ENCODE measurements around the gene FNIP1.

The FNIP1 gene

DNA sequence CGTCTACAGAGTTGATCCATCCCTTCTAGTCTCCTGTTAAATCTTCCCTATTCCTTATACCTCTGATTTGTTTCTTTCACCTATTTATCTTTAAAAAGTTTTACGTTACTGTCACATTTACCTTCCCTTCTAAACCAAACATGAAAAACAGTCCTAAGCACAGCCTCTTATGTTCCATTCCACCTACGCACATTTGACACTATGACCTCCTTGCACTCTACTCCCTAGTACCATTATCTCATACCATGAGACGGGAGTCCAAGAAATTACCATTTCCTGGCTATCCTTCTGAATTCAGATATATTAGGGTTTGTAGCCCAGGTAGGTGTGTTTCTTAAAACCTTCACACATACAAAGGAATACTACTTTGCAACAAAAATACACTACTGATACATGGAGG lies 25.1 kb downstream of the FNIP1 start:
- Histone ChIP-seq H3K27ac (no peak overlapping the region), H3K9me3 (peaks cover 26% of the 10 kb centered on the region), H3K4me1 (peaks cover 25% of the 10 kb centered on the region), H4K20me1 (peaks cover 88% of the 10 kb centered on the region), H3K36me3 (peaks cover 19% of the 10 kb centered on the region), H3K27me3 (no peaks in the 10 kb centered on the region), H3K9ac (no peak overlapping the region), H3K4me2 (no peak overlapping the region), H3K4me3 (no peak overlapping the region)
- TF ChIP-seq Cebpa-rat (IDR thresholded peaks at IDR 0.05), result no peak

DNA sequence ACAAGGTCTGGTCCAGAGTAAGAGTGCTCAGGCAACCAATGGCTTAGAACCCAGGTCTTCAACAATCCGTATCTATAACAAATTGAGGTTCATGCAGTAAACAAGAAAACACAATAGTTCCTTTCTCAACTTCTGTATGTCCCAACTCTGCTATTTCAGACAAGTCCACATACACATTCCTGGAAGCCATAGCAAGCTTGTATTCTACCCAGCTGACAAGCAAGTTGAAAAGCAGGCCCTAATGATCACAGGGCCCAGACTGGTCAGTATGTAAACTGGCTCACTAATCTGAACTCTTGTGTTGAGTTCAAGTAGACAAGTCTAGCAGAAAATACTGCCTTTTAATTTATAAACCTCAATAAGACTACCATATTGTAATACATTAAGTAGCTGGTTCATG lies 26.9 kb downstream of the FNIP1 start:
- Histone ChIP-seq H3K9me3 (peaks cover 30% of the 10 kb centered on the region), H3K9ac (no peak overlapping the region; the same call in 1 of the 2 replicates), H3K4me1 (peaks cover 25% of the 10 kb centered on the region), H3K4me2 (peak overlapping the region; percentile 60), H3K27ac (peak overlapping the region; percentile 7; the same call in 1 of the 2 replicates), H3K27me3 (no peaks in the 10 kb centered on the region), H3K4me3 (no peak overlapping the region), H4K20me1 (peaks cover 80% of the 10 kb centered on the region), H3K36me3 (peaks cover 19% of the 10 kb centered on the region)
- TF ChIP-seq Cebpa-rat (IDR thresholded peaks at IDR 0.05), result no peak

DNA sequence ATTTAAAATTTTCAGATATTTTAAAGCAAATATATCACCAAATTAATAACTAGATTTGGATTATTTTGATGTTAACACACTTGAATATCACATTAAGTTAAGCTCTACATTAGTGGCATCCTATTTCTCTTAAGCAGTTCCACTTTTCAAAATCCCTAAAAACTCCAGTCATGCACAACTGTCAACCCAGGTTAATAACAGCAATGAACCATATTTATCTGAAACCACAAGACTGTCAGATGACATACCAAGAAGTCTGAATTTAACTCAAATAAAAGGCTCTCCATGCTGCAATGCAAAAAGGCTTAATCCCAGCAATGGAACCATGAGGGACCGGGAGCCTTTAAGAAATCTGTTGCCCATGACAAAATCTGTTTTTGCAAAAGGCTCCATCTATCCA lies 27.5 kb downstream of the FNIP1 start:
- H3K27me3 ChIP-seq, result no peaks in the 10 kb centered on the region

DNA sequence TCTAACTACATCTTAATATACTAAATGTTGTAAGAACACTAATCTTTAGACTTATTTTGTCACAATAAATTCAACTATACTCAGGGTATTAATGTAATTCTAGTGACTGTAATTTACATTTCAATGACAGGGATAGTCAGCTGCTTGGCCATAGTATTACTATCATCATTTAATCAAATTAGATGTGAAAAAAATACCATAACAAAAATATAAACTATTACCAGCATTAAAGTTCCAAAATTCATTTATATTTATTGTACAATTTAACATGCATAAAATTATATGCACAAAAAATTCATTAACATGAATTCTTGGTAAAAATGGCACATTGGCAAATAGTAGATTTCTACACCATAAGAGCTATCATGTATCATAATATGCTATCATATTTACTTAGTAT lies 28.9 kb downstream of the FNIP1 start:
- Histone ChIP-seq H4K20me1 (peaks cover 72% of the 10 kb centered on the region), H3K9me3 (peaks cover 47% of the 10 kb centered on the region), H3K9ac (no peak overlapping the region), H3K27me3 (no peaks in the 10 kb centered on the region), H3K4me3 (no peak overlapping the region), H3K36me3 (peaks cover 34% of the 10 kb centered on the region), H3K4me2 (no peak overlapping the region), H3K27ac (no peak overlapping the region), H3K4me1 (peaks cover 25% of the 10 kb centered on the region)
- no peak for TF ChIP-seq Cebpa-rat (IDR thresholded peaks at IDR 0.05)

More for the DNA sequence above, 27.5 kb downstream of the FNIP1 start:
- Histone ChIP-seq H3K4me2 (peak overlapping the region; percentile 60), H3K9ac (no peak overlapping the region; the same call in 1 of the 2 replicates), H3K9me3 (peaks cover 36% of the 10 kb centered on the region), H3K4me1 (peaks cover 25% of the 10 kb centered on the region), H3K36me3 (peaks cover 25% of the 10 kb centered on the region), H3K4me3 (no peak overlapping the region), H3K27ac (no peak overlapping the region), H4K20me1 (peaks cover 75% of the 10 kb centered on the region)
- TF ChIP-seq Cebpa-rat (IDR thresholded peaks at IDR 0.05), result no peak

DNA sequence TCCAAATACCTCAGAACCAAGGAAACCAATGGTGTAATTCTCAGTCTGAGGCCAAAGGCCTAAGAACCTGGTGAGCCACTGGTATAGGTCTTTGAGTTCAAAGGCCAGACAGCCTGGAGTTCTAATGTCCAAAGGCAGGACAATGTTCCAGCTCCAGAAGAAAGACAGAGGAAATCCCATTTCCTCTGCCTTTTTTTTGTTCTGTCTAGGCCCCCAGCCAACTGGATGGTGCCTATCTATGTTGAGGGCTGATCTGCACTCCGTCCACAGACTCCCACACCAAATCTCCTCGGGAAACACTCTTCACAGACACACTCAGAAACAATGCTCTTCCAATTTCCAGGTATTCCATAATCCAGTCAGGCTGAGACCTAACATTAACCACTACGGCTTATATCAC lies 30.1 kb downstream of the FNIP1 start:
- H3K36me3 ChIP-seq, result peaks cover 42% of the 10 kb centered on the region
- peaks cover 23% of the 10 kb centered on the region for H3K4me1 ChIP-seq
- peaks cover 54% of the 10 kb centered on the region for H3K9me3 ChIP-seq
- no peaks in the 10 kb centered on the region for H3K27me3 ChIP-seq
- H3K4me3 ChIP-seq, result no peak overlapping the region
- H3K9ac ChIP-seq, result no peak overlapping the region
- no peak for TF ChIP-seq Cebpa-rat (IDR thresholded peaks at IDR 0.05)
- H3K27ac ChIP-seq, result no peak overlapping the region
- no peak overlapping the region for H3K4me2 ChIP-seq
- peaks cover 72% of the 10 kb centered on the region for H4K20me1 ChIP-seq

DNA sequence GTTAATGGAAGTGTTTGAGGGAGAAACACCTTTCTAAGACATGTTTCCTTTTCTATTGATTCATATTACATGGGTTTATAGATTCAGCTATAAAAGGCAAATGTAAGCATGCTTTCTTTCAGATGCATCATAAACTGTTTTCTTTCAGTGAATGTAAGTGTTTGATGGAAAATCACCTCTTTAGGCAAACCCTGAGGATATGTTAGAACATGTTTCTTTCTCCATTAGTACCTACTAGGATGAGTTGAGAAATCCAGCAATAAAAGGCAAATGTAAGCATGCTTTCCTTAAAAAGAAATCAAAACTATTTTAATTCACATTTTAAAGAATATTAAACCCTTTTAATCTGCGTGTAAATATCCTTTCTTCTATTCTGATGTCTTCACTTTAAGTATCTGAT lies 31.6 kb downstream of the FNIP1 start:
- H4K20me1 ChIP-seq, result peaks cover 61% of the 10 kb centered on the region
- H3K27ac ChIP-seq, result no peak overlapping the region
- peaks cover 57% of the 10 kb centered on the region for H3K9me3 ChIP-seq
- H3K27me3 ChIP-seq, result no peaks in the 10 kb centered on the region
- H3K4me3 ChIP-seq, result no peak overlapping the region
- TF ChIP-seq Cebpa-rat (IDR thresholded peaks at IDR 0.05), result no peak
- peaks cover 11% of the 10 kb centered on the region for H3K4me1 ChIP-seq
- no peak overlapping the region for H3K4me2 ChIP-seq
- peaks cover 42% of the 10 kb centered on the region for H3K36me3 ChIP-seq
- H3K9ac ChIP-seq, result no peak overlapping the region

DNA sequence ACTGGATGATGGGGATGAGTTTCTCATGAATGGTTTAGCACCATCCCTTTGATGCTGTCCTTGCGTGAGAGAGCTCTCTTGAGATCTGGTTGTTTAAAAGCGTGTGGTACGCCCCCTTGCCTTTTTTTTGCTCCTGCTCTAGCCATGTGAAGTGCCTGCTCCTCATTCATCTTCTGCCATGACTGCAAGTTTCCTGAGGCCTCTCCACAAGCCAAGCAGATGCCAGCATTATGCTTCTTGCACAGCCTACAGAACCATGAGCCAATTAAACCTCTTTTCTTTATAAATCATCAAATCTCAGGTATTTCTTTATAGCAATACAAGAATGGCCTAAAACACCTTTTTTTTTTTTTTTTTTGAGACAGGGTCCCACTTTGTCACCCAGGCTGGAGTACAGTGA lies 32.8 kb downstream of the FNIP1 start:
- Histone ChIP-seq H3K9me3 (peaks cover 57% of the 10 kb centered on the region), H4K20me1 (peaks cover 62% of the 10 kb centered on the region), H3K9ac (no peak overlapping the region), H3K27ac (no peak overlapping the region), H3K4me3 (no peak overlapping the region), H3K4me2 (no peak overlapping the region), H3K27me3 (no peaks in the 10 kb centered on the region), H3K4me1 (peaks cover 9% of the 10 kb centered on the region), H3K36me3 (peaks cover 46% of the 10 kb centered on the region)
- no peak for TF ChIP-seq Cebpa-rat (IDR thresholded peaks at IDR 0.05)

DNA sequence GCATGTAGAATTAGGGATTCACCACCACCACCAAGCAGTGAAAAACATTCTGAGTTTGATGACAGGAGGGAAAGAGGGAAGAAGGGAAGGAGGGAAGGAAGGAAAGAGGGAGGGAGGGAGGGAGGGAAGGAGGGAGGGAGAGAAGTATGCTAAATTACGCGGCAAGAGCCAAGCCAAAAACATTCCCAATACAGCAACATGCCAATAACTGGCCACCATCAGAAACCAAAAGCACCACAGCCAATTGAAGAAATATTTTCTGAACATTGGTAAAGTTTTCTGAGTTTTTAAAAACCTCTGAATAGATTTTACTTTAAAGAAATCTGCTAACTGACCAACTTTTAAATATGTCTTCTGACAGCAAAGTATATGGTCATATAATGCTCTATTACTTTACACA lies 36.0 kb downstream of the FNIP1 start:
- H3K27me3 ChIP-seq, result no peaks in the 10 kb centered on the region

DNA sequence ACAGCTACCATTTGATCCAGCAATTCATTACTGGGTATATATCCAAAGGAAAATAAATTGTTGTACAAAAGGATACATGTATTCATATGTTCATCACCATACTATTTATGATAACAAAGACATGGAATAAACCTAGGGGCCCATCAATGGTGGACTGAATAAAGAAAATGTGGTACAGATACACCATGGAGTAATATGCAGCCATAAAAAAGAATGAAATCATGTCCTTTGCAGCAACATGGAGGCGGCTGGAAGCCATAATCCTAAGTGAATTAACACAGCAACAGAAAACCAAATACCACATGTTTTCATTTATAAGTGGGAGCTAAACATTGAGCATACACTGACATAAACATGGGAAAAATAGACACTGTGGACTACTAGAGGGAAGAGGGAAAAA lies 37.1 kb downstream of the FNIP1 start:
- Histone ChIP-seq H3K27ac (no peak overlapping the region), H3K9me3 (peaks cover 33% of the 10 kb centered on the region)
- no peak for TF ChIP-seq Cebpa-rat (IDR thresholded peaks at IDR 0.05)

More for the DNA sequence above, 36.0 kb downstream of the FNIP1 start:
- Histone ChIP-seq H3K4me2 (no peak overlapping the region), H3K9ac (no peak overlapping the region), H3K9me3 (peaks cover 37% of the 10 kb centered on the region), H4K20me1 (peaks cover 72% of the 10 kb centered on the region), H3K36me3 (peaks cover 38% of the 10 kb centered on the region), H3K4me1 (peaks cover 34% of the 10 kb centered on the region), H3K27ac (no peak overlapping the region), H3K4me3 (no peak overlapping the region)
- no peak for TF ChIP-seq Cebpa-rat (IDR thresholded peaks at IDR 0.05)

DNA sequence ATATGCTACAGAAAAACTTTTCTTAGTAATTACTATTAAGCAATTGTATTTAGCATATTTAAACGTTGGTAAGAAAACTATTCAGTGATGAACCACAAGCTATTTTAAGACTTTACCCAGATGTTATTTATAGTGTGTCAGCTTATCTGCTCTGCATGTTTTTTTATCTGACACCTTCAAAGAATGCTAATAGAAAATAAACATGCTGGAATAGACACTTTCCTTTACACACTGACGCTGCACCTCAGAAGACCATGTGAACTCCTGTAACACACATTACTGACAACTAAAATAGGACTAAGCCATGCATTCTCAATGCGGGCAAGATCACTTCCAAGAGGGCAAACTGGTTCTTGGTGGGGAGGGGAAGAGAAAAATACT lies 38.3 kb downstream of the FNIP1 start:
- no peak for TF ChIP-seq Cebpa-rat (IDR thresholded peaks at IDR 0.05)
- Histone ChIP-seq H3K27me3 (no peaks in the 10 kb centered on the region), H4K20me1 (peaks cover 84% of the 10 kb centered on the region), H3K9ac (peak overlapping the region; percentile 30; the same call in 1 of the 2 replicates), H3K4me2 (peak overlapping the region; percentile 71), H3K9me3 (peaks cover 21% of the 10 kb centered on the region), H3K4me1 (peaks cover 34% of the 10 kb centered on the region), H3K27ac (peak overlapping the region; percentile 42), H3K36me3 (peaks cover 33% of the 10 kb centered on the region), H3K4me3 (no peak overlapping the region)

More for the DNA sequence above, 37.1 kb downstream of the FNIP1 start:
- Histone ChIP-seq H3K4me1 (peaks cover 34% of the 10 kb centered on the region), H3K4me2 (peak overlapping the region; percentile 71; the same call in 1 of the 2 replicates), H4K20me1 (peaks cover 83% of the 10 kb centered on the region), H3K4me3 (no peak overlapping the region), H3K27me3 (no peaks in the 10 kb centered on the region), H3K9ac (no peak overlapping the region), H3K36me3 (peaks cover 36% of the 10 kb centered on the region)

Measured in BLaER1 (cell line).